Activated T-helper 2 cell treated with anti-CD3 and anti-CD28 coated beads, Interferon-gamma antibody, Interleukin-2, Interleukin-4, amounts not matched to agents 10 μg/mL and 5 μg/mL and 100 μg/mL, durations not matched to agents 14 hours and 24 hours and 36 hours (primary cell): Measurements from ENCODE around the gene PRR33. TPM values are rescaled to one million over a fixed set of nuclear protein-coding genes. Genes with fewer than 3 reads are reported as not detected.

Experiments
- DNase-seq: peaks from one replicate; pipeline ENCODE4 v3.0.0; 2021; ENCODE audit warnings: low spot score
- H3K27ac Mint-ChIP-seq: one replicate; pipeline ENCODE4 v1.8.0; 2021; ENCODE audit warnings: mixed read lengths
- H3K27me3 Mint-ChIP-seq: one replicate; pipeline ENCODE4 v1.8.0; 2021; ENCODE audit warnings: low read depth, mixed read lengths
- H3K36me3 Mint-ChIP-seq: one replicate; pipeline ENCODE4 v1.8.0; 2021; ENCODE audit warnings: low read depth, mixed read lengths
- H3K4me1 Mint-ChIP-seq: one replicate; pipeline ENCODE4 v1.8.0; 2021; ENCODE audit warnings: low read depth, mixed read lengths
- H3K4me3 Mint-ChIP-seq: one replicate; pipeline ENCODE4 v1.8.0; 2021; ENCODE audit warnings: low read depth, mild to moderate bottlenecking, moderate library complexity, mixed read lengths
- H3K9me3 Mint-ChIP-seq: one replicate; pipeline ENCODE4 v1.8.0; 2021; ENCODE audit warnings: mixed read lengths
- intact Hi-C: fragments of 100-400 bp; cut with micrococcal nuclease; formaldehyde crosslinking; loops from one replicate; pipeline ENCODE4 v1.15.1; 2023
- total RNA-seq: library from RNA; stranded (reverse); gene quantifications from 2 replicates; pipeline ENCODE4 v1.2.3, GENCODE V29; 2022

PRR33 gene
- total RNA-seq, 1 donor from 2014 or later, result 0.05 TPM

DNA sequence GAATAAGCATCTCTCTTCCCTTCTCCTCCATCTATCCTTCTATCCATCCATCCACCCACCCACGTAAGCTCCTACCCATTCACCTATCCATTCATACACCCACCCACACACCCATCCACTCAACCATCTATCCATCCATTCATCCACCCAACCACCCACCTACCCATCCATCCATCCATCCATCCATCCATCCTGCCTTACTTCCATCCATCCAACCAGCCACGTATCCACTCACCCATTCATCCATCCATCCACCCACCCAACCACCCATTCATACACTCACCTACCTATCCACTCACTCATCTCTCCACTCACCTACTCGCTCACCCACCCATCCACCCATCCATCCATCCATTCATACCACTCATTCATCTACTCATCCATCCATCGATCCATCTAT is 41.0 kb upstream of the PRR33 start:
- Mint-ChIP-seq H3K27ac (no peak overlapping the region), H3K4me3 (no peak overlapping the region), H3K9me3 (no peaks in the 10 kb centered on the region), H3K27me3 (peaks cover 2% of the 10 kb centered on the region), H3K4me1 (no peaks in the 10 kb centered on the region), H3K36me3 (no peaks in the 10 kb centered on the region)
- intact Hi-C loops, result no loop called here
- DNase-seq, result no peak

DNA sequence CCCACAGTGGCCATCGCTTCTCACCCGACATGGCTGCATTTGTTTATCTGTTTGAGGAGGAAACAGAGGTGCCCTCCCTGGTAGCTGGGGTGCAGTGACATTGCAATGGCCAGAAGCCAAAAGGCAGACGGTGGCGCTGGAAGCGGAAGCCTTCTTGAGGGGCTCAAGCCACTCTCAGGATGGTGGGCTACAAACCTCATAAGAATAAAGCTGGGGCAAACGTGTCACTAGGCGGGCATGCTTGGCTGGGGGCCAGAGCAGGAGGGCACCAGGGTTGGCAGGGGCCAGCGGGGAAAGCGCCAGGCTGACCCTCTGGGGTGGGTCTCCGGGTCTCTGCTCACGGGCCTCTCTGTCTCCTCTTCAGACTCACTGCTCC is 40.4 kb upstream of the PRR33 start:
- Mint-ChIP-seq H3K36me3 (no peaks in the 10 kb centered on the region), H3K9me3 (no peaks in the 10 kb centered on the region), H3K4me3 (no peak overlapping the region), H3K4me1 (no peaks in the 10 kb centered on the region), H3K27ac (no peak overlapping the region), H3K27me3 (peaks cover 2% of the 10 kb centered on the region)
- DNase-seq, result no peak
- intact Hi-C loops, result no loop called here

DNA sequence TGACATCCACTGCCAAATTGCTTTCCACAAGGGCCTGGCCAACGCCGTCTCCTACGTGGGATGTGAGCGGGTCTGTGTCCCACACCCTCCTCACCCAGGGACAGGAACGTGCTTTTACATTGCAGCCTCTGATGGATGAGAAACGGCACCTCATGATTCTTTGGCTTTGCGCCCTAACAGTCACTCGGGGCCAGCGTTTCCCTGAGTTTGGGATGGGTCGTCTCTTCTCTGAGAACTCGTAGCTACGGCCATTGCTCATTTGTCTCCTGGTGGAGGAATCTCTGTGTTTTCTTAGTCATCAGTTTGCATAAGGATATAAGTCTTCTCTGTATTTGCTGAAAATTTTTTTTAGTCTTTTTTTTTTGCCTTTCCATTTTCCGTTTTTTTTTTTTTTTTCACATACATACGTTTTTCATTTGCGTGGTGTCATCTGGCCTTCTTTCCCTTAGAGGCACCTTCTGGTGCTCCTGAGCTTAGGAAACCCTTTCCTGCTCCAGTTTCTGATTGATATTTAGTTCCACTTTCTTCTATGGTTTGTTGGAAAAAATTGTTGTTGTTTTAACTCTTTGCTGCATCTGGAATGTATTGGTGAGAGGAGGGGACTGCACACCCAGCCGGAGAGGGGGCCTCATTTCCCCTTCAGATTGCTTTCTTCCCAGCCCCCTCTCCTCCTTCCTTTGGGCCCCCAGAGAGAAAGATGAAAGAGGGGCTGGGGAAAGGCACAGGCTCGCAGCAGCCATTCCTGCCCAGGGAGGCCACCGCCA is 39.8 kb upstream of the PRR33 start:
- no peak for DNase-seq
- no peak overlapping the region for H3K27ac Mint-ChIP-seq
- H3K4me1 Mint-ChIP-seq, result no peaks in the 10 kb centered on the region
- H3K9me3 Mint-ChIP-seq, result no peaks in the 10 kb centered on the region
- no peak overlapping the region for H3K4me3 Mint-ChIP-seq
- H3K36me3 Mint-ChIP-seq, result no peaks in the 10 kb centered on the region
- intact Hi-C loops, result no loop called here
- peaks cover 2% of the 10 kb centered on the region for H3K27me3 Mint-ChIP-seq

DNA sequence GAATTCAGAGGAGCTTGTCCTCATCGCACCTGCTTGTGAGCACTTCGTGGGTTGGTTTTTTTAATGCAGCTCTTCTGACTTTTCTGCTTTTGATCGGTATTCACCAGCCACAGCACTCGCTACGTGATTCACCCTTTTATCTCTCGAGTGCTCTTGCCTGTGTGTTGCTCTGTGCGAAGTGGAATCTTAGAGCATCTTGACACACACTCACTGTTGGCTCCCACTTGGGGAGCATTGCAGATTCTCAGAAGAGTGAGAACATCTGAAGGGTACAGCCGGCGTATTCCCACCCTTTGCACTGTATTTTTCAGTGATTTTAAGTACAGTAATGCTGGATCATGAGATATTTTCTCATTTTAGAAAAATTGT is 38.8 kb upstream of the PRR33 start:
- no peak for DNase-seq
- H3K9me3 Mint-ChIP-seq, result no peaks in the 10 kb centered on the region
- no peak overlapping the region for H3K27ac Mint-ChIP-seq
- H3K4me3 Mint-ChIP-seq, result no peak overlapping the region
- intact Hi-C loops, result no loop called here
- no peaks in the 10 kb centered on the region for H3K36me3 Mint-ChIP-seq
- H3K27me3 Mint-ChIP-seq, result peaks cover 2% of the 10 kb centered on the region
- no peaks in the 10 kb centered on the region for H3K4me1 Mint-ChIP-seq

DNA sequence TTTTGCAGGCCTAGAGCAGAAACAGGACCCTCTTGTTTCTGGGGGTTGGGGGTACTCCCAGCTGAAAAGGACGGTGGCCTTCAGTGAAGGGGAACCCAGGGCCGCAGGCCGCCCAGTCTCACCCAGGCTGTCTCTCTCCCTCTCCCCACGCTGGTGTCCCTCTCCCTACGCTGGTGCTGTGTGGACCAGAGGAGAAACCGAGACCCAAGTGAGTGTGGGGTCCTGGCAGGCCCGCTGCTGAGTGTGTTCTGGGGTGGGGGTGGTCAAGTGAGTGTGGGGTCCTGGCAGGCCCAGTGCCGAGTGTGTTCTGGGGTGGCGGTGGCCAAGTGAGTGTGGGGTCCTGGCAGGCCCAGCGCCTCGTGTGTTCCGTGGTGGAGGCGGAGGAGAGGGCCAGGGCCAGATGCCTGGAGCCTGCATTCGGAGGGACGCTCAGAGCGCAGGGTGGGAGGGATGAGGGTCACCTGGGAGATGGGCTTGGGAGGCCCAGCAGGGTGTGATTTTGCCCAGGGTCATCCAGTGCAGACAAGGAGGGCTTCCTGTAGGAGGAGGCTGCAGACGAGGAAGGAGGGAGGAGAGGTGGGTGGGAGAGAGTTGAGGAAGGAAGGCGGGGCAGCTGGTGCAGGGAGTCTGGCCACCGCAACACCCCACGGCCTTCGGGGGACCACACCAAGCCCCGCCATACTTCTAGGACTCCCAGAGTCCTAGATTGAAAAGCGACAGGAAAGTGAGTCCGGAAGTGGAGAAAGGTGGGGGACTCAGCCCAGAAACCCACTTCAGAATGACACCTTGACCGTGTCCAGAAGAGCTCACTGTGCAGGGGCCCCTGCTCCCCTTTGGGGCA is 38.1 kb upstream of the PRR33 start:
- Mint-ChIP-seq H3K4me3 (no peak overlapping the region), H3K9me3 (no peaks in the 10 kb centered on the region), H3K36me3 (no peaks in the 10 kb centered on the region), H3K27me3 (peaks cover 2% of the 10 kb centered on the region), H3K4me1 (no peaks in the 10 kb centered on the region), H3K27ac (no peak overlapping the region)
- intact Hi-C loops, result no loop called here
- DNase-seq, result no peak

DNA sequence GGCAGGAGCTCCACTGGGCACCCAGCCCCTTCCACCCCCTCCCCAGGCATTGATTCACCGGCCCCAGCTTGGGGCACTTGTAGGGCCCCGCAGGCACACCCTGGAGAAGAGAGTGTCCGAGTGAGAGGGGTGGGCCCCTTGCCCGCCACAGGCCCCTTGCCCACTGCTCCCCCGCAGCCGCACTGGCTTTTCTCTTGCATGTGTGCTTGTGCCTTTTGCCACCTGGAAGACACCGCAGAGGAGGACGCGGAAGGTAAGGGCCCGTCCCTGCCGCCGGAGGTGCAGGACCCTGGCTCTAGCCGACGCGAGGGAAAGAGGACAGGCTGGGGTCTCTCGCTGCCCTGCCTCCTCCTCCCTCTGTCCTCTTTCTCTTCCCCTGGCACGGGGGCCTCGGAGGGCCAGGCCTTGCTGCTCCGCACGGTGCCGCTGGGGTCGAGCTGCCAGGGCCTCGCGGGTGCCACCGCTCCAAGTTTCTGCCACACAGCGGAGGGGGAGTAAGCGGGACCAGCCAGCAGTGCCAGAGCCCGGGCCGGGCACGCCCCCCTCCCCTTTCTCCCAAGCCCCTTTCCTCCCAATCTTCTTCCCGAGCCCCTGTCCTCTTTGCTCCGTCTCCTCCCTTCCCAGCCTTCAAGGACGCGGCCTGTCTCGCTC is 37.3 kb upstream of the PRR33 start:
- H3K27me3 Mint-ChIP-seq, result peaks cover 2% of the 10 kb centered on the region
- no peaks in the 10 kb centered on the region for H3K4me1 Mint-ChIP-seq
- no peak for DNase-seq
- H3K9me3 Mint-ChIP-seq, result no peaks in the 10 kb centered on the region
- no peak overlapping the region for H3K27ac Mint-ChIP-seq
- H3K36me3 Mint-ChIP-seq, result no peaks in the 10 kb centered on the region
- intact Hi-C loops, result no loop called here
- no peak overlapping the region for H3K4me3 Mint-ChIP-seq

DNA sequence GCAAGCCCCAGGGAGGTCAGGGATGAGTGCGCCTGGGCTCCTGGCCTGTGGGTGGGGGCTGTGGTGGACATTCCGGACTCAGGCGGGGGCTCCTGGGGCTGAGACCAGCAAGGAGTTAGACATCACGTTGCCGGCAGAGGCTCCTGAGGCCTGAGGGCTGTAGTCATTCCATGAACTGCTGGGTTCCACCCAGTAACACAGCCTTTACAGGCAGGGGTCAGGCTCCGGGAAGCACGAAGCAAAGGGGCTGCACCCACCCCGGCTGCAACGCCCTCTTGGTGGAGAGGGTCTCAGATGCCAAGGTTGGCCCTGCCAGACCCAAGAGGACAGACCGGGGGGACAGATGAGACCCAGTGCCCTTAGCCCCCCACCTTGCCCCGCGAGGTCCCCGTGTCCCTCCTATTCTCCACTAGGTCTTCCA is 36.8 kb upstream of the PRR33 start:
- H3K4me3 Mint-ChIP-seq, result no peak overlapping the region
- no peaks in the 10 kb centered on the region for H3K9me3 Mint-ChIP-seq
- H3K36me3 Mint-ChIP-seq, result no peaks in the 10 kb centered on the region
- H3K4me1 Mint-ChIP-seq, result no peaks in the 10 kb centered on the region
- peaks cover 2% of the 10 kb centered on the region for H3K27me3 Mint-ChIP-seq
- no peak for DNase-seq
- no peak overlapping the region for H3K27ac Mint-ChIP-seq
- intact Hi-C loops, result no loop called here

DNA sequence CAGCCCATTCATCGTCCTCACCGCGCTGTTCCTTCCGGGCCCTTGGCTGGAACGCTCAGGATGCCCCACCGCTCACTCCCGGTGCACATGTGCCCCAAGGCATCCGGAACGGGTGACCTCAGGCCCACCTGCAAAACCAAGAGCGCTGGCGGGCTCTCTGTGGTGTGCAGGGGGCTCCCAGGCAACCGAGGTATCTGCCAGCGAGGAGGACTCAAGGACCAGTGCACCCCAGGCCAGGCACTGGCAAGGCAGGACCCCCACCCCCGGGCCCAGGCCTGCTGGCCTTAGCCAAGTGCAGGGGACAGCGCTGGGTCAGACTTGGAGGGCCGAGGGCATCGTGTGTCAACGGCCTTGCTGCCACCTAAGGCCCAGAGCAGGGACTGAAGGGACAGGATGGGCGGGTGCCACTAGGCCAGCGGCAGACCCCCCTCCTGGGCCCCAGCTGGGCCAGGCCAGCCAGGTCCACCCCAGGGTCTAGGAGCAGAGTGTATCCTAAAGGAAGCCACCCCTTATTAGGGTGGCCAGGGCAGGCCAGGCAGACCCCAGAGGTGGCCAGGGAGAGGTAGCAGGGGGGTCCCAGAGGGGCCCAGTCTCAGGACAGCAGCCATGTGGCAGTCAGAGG is 36.3 kb upstream of the PRR33 start:
- no peaks in the 10 kb centered on the region for H3K36me3 Mint-ChIP-seq
- no peak overlapping the region for H3K27ac Mint-ChIP-seq
- no peak for DNase-seq
- H3K9me3 Mint-ChIP-seq, result no peaks in the 10 kb centered on the region
- intact Hi-C loops, result no loop called here
- no peaks in the 10 kb centered on the region for H3K4me1 Mint-ChIP-seq
- peaks cover 2% of the 10 kb centered on the region for H3K27me3 Mint-ChIP-seq
- no peak overlapping the region for H3K4me3 Mint-ChIP-seq

DNA sequence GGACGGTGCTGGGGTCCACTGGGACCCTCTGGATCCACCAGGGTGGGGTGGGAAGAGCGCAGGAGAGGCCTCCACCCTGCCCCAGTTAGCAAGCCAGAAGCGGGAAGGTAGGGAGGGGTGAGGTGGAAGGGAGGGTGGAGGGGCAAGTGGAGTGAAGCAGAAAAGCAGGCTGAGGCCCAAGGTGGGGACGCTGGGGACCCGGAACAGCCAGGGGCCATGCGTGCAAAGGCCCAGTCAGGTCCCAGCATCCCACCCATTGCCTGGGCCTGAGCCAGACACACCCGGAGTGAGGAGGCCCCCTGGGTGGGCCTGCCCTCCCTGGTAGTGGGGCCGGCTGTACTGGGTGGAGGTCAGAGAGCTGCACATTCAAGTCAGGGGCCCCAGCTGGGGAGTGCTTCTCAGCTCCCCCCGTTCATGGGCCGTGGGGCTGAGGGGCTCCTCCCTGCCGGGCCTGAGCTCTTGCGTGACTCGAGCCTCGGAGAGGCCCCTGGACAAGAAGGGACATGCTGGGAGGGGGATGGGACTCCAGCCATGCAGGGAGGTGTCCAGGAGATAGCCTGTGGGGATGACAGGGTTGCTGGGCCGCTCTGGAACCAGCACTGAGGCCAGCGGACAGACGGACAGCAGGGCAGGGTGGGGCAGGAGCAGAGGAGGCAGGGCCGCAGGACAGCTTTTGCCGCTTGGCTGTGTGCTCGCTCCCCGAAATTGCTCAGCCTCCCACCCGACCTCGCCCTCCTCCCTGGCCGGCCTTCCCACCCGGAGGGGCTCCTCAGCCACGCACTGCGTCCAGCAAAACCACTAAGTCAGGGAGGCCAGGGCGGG is 35.5 kb upstream of the PRR33 start:
- no peak overlapping the region for H3K4me3 Mint-ChIP-seq

DNA sequence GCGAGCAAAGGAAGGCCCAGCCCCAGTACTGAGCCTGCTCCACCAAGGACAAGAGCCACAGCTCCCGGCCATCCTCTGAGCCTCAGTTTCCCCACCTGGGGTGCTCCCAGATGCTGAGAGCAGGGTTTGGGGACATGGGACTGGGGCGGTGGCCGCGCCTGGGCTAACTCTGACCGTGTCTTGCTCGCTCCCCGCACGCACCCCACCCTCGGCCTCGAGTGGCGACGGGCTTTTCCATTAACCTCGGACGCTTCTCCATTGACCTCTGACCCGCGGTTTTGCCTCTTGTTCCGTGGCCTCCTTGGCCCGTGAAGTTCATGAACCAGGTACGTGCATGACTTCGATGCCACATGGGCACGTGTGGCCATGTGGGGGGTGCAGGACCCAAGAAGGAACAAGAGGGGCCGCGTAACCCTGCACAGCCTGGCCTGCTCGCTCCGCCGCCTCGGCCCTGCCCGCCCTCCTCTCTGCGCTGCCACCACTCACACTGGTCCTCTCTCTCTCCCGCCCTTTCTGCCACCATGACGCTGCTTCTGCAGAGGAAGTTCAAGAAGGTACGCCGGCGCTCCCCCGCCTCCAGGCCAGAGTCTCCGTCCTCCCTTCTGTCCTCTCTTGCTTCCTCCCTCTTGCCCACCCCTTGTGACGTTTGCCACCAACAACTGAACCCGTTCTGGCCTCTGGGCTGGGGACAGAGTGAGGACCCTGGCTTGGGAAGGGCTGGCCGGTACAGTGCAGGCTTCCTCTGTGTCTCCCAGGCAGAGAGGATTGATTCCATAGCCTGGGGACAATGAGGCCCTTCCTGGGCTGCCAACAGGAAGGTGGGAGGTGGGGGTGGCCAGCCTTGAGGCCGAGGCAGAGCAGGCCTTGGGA is 34.7 kb upstream of the PRR33 start:
- no peaks in the 10 kb centered on the region for H3K9me3 Mint-ChIP-seq
- no peak overlapping the region for H3K27ac Mint-ChIP-seq
- peaks cover 3% of the 10 kb centered on the region for H3K4me1 Mint-ChIP-seq
- H3K27me3 Mint-ChIP-seq, result no peaks in the 10 kb centered on the region
- DNase-seq, result no peak
- no peaks in the 10 kb centered on the region for H3K36me3 Mint-ChIP-seq
- intact Hi-C loops, result no loop called here
- no peak overlapping the region for H3K4me3 Mint-ChIP-seq

More for the DNA sequence above, 35.5 kb upstream of the PRR33 start:
- no peak overlapping the region for H3K27ac Mint-ChIP-seq
- no peaks in the 10 kb centered on the region for H3K27me3 Mint-ChIP-seq
- peaks cover 3% of the 10 kb centered on the region for H3K4me1 Mint-ChIP-seq
- intact Hi-C loops, result no loop called here
- DNase-seq, result no peak
- no peaks in the 10 kb centered on the region for H3K9me3 Mint-ChIP-seq
- no peaks in the 10 kb centered on the region for H3K36me3 Mint-ChIP-seq

DNA sequence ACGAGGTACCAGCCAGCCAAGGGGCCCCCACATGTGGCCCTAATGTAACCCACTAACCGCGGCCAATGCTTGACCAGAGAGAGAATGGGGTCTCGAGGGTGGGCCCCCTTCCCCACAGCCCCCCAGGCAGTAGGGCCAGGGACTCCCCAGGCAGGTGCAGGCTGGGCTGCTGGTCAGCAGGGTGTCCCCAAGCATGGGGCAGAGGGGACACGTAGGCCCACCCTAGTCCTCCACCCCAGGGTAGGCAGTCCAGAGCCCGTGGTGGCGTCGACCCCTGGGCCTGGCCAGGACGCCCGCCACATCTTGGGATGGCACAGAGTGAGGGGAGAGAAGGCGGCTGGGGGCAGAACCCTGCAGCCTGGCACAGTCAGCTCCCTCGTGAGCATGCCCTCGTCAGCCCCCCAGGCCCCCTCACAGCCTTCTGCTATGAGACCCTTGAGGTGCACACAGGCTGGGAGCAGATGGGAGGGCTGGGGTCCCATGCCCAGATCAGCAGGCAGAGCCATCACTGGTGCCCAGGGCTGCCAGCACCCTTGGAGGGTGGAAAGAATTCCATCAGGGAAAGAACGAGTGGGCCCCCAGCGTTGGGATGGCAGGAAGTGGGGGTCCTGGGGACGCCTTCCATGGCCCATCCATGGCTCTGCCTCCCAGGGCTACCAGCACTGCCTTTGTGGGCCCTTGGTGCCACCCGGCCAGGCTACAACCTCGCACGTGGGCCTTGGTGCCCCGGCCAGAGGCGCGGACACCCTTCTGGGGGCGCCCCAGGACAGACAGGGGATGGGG is 33.9 kb upstream of the PRR33 start:
- intact Hi-C loops, result no loop called here
- Mint-ChIP-seq H3K36me3 (no peaks in the 10 kb centered on the region), H3K27ac (no peak overlapping the region), H3K9me3 (no peaks in the 10 kb centered on the region), H3K27me3 (no peaks in the 10 kb centered on the region), H3K4me1 (peaks cover 3% of the 10 kb centered on the region), H3K4me3 (no peak overlapping the region)
- DNase-seq, result no peak
